Stimulated activated CD8-positive, alpha-beta memory T cell treated with anti-CD3 and anti-CD28 coated beads, Interleukin-2, amount 100 ng/mL, for 48 hours (primary cell): Measurements from ENCODE around the gene NISCH.
"Not testable (repeated sequence)": the region's sequence is repeated elsewhere in the genome, so short reads cannot be mapped to it uniquely, and the experiment has no call there.

Experiments used
- DNase-seq, 2 donors: peaks; one replicate each; pipeline ENCODE4 v3.0.0-alpha.2; 2020; ENCODE audit warnings: low read depth in 2 of 2

Gene NISCH

DNA sequence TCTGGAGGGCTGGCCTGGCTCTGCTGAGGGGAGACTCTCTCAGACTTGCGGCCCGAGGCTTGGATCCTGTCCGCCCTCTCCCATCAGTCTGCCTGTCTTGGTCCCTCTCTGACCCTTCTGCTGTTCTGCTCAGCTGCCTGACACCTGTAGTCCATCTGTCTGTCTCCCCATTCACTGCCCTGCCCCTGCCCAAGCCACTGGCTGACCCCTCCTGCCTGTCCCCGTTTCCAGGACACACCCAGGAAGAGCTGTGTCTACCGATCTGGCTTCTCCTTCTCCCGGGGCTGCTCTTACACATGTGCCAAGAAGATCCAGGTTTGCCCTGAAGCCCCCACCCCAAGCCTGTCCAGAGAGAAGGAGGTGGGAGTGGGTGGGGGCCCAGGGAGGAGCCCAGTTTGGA lies 59.8 kb downstream of the NISCH start:
- no peak for DNase-seq

GRCh38 chr3:52516509-52517195 lies 61.2 kb downstream of the NISCH start:
- no peak for DNase-seq

DNA sequence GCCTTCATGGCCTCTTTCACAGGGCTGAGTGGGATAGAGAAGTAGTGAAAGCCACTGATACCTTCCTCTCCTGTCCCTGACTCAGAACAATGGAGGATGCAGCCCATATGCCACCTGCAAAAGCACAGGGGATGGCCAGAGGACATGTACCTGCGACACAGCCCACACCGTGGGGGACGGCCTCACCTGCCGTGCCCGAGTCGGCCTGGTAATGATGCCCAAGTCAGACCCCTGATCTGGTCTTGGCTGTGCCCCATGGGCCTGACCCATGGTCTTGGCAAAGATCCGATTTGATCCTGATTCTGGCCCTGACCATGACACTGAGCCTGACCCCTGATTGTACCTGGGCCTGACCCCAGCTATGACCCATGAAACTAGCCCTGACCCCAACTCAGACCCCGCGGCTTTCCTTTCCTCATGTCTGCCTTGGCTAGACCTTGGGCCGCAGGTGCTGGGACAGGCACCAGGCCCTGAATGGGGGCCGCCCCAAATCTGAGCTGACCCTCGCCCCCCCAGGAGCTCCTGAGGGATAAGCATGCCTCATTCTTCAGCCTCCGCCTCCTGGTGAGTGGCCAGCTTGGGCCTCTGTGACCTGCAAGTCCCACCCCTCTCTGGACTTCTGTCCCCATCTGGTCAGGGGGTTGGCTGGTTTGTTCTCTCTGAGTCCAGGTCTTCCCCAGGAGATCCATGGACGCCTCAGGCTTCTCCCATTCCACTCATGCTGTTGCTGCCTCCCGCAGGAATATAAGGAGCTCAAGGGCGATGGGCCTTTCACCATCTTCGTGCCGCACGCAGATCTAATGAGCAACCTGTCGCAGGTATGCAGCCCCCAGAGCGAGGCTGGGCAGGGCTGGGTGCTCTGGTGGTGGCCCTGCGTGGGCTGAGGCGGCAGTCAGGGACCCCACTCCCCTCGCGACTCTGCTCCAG lies 62.7 kb downstream of the NISCH start:
- no peak for DNase-seq

- DNase-seq, result no peak
Measured at GRCh38 chr3:52518723-52519444, 63.5 kb downstream of the NISCH start.

DNA sequence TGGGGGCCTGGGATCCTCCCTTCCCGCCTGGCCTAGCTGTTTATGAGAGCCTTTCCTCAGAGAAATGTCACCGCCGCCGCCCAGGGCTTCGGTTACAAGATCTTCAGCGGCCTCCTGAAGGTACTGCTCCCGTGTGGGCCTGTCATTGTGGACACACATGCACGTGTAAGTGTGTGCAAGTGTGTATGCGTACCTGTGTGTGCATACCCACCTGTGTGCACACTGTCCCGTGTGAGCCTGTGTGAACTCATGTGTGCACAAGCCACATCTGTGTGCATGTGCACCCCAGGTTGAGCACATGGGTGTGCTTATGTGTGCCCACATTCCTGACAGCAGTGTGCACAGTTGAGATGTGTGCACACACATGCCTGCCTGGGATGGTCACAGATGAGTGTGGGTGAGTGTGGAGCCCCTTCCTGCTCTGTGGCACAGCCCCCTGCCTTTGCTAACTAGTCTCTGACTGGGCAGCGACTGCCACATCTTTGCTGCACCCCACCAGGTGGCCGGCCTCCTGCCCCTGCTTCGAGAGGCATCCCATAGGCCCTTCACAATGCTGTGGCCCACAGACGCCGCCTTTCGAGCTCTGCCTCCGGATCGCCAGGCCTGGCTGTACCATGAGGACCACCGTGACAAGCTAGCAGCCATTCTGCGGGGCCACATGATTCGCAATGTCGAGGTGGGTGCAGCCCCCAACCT lies 64.2 kb downstream of the NISCH start:
- no peak for DNase-seq

- no peak for DNase-seq
Measured at GRCh38 chr3:52520141-52520667, 64.8 kb downstream of the NISCH start.

GRCh38 chr3:52520716-52521487 lies 65.5 kb downstream of the NISCH start:
- DNase-seq, result no peak

DNA sequence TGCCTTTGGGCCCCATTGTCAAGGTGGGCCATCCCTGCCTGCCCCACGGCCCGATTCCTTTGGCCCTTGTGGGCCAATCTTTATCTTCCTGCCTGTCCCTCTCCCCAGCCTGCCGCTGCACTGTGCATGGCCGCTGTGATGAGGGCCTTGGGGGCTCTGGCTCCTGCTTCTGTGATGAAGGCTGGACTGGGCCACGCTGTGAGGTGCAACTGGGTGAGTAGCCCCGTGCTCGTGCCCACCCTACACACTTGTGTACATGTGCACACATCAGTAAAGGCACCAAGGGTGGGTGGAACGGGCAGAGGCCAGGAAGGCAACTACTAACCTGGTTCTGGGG lies 66.1 kb downstream of the NISCH start:
- no peak for DNase-seq

DNA sequence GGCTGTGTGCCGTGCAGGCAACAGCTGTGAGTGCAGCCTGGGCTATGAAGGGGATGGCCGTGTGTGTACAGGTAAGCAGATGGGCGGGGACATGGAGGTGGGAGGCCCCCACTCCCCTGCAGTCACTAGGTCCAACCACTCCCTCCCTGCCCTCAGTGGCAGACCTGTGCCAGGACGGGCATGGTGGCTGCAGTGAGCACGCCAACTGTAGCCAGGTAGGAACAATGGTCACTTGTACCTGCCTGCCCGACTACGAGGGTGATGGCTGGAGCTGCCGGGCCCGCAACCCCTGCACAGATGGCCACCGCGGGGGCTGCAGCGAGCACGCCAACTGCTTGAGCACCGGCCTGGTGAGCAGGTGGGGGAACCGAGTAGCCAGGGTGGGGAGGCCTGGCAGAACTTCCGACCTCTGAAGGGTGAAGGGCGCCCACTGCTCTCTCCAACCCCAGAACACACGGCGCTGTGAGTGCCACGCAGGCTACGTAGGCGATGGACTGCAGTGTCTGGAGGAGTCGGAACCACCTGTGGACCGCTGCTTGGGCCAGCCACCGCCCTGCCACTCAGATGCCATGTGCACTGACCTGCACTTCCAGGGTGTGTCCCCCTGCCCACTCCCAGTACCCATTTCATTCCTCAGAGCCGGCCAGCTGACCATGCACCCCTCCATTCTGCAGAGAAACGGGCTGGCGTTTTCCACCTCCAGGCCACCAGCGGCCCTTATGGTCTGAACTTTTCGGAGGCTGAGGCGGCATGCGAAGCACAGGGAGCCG lies 66.7 kb downstream of the NISCH start:
- no peak for DNase-seq

GRCh38 chr3:52522651-52523251 lies 67.3 kb downstream of the NISCH start:
- no peak for DNase-seq

DNA sequence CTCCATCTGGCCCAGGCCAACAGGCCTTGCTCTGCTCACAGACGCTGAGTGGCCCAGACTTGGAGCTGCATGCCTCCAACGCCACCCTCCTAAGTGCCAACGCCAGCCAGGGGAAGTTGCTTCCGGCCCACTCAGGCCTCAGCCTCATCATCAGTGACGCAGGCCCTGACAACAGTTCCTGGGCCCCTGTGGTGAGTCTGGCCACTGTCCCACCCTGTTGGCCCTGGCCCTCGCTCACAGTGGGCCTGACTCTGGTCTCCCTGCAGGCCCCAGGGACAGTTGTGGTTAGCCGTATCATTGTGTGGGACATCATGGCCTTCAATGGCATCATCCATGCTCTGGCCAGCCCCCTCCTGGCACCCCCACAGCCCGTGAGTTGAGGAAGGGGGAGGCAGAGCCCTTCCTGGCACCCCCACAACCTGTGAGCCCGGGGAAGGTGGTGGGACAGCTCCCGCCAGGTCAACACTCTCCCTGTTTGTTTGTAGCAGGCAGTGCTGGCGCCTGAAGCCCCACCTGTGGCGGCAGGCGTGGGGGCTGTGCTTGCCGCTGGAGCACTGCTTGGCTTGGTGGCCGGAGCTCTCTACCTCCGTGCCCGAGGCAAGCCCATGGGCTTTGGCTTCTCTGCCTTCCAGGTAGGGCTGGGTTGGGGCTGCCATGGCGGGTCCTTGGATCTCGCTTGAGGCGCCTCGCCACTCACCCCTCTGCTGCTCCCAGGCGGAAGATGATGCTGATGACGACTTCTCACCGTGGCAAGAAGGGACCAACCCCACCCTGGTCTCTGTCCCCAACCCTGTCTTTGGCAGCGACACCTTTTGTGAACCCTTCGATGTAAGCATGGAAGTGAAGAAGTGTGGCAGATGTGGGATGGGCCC lies 68.2 kb downstream of the NISCH start:
- DNase-seq, result no peak

- DNase-seq, result no peak
Measured at GRCh38 chr3:52524258-52524751, 68.9 kb downstream of the NISCH start.

GRCh38 chr3:52524752-52525679 lies 69.6 kb downstream of the NISCH start:
- DNase-seq, result no peak

DNA sequence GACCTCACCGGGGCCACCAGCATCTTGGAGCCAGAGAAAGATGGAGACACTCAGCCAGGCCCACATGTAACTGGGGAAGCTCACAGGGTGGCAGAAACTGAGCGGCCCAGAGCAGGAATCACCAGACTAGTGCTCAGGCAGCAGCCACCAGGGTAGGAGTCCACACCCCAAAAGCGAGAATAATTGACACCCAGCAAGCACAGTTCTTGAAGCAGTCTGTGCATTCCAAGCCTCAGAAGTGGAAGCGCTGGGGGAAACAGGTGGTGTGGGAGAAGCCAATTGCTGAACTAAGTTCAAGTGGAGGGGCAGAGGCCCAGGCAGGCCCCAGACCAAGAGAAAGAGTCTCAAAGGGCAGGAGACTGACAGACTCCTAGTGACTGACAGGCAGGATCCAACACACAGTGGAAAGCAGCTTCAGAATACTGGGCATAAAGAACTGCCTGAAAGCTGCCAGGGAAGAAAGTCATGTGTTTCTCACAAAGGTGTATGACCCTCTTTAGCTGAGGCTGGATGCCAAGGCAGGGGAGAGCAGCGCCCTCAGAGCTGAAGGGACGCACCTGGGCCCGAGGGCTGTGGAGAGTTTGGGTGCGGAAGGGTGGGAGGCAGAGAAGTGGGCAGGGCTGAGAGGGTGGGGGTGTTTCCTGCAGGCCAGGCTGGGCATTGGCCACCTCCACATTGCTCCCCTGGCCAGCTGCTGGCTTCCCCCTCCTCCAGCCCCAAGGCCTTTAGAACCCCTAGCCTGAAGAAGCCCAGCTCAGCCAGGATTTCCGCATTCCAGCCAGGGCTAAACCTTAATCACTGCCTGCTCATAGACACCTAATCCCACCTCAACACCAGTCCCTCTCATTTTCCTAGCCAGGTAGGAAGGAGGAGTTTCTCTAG lies 70.5 kb downstream of the NISCH start:
- no peak for DNase-seq

- DNase-seq, result not testable (repeated sequence)
Measured at GRCh38 chr3:52526671-52527038, 71.3 kb downstream of the NISCH start.

DNA sequence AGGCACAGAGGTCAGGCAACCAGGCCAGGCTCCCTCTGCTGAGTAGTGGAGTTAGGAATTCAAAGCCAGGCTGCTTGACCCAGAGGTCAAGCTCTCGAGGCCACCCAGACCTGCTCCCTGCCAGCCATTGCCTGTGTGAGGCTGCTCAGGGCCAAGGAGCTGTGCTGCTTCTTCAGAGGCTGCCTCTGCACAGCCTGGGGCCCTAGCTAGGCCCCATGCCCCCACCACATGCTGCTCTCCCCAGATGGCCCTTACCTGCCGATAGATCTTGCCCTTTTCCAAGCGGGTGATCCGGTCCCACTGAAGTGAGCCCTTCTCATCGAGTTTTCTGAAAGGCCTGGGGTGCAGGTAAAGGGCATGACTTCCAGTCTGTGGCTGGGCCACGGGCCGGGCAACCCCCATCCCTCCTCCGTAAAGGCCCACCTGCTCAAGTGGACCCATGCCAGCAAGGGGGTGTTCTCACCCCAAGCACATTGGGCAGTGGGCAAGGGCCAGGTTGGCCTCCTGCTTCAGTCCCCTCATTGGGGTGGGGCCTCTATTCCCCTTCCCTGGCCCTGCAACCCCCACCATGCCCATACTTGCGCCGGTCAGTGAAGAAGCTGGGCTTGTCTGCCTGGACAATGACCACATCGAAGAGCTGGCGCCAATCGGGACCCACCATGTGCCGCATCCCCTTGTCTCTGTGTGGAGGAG lies 71.8 kb downstream of the NISCH start:
- DNase-seq, result no peak
